GM10266 (cell line): ENCODE results near the gene KCNC1.

Experiments
- DNase-seq: peaks from one replicate; pipeline ENCODE4 v3.0.0; 2012; ENCODE audit errors: extremely low spot score
- CTCF ChIP-seq: IDR thresholded peaks from 2 replicates; pipeline ENCODE4 v1.5.1; 2012; ENCODE audit warnings: mild to moderate bottlenecking, low read depth; ENCODE audit not compliant: control insufficient read depth, insufficient read depth; ENCODE audit errors: missing control alignments

Gene KCNC1

DNA sequence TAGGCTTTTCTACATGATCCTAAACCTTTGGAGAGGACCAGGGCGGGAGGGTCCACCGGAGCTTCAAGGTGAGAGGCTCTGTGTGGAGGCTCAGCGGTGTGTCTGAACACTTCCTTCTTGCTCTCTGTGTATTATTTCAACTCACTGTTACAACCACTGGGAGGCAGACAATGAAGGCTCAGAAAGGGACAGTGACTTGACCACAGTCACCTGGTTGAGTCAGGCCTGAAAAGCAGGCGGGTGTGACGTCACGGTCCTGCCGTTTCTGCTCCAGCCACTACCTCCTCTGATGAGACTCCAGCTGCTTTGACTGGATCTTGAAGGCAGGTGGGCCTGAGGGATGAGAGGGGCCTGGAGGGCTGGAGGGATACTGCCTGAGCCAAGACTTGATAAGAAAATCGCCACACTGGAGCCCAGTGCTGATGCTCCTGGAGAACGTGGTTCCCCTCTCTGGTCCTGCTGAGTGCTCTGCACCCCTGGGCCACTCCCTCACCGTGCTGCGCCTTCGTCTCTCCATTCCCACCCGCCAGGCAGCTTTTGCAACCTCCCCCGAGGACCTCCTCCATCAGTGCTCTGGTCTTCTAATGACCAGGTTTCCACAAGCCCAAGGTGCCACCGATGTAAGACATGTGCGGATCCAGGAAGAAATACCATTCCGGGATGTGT is 27.9 kb downstream of the KCNC1 start:
- peak; percentile 12 for TF ChIP-seq CTCF
- no peak for DNase-seq

DNA sequence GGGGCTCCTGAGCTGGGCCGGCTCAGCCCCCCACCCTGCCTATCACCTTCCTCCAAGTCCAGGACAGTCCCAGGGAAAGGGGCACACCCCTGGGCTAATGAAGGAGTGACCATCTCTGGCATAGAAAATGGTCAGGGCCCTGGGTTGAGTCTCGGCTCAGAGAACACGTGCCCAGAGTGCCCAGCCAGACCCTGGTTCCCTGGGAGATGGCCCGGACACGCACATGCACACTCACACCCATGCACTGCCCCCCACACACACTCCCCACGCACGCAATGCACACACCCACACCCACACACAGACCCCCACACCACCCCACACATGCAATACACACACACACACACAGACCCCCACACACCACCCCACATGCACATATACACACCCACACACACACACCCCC is 28.7 kb downstream of the KCNC1 start:
- TF ChIP-seq CTCF, result no peak

DNA sequence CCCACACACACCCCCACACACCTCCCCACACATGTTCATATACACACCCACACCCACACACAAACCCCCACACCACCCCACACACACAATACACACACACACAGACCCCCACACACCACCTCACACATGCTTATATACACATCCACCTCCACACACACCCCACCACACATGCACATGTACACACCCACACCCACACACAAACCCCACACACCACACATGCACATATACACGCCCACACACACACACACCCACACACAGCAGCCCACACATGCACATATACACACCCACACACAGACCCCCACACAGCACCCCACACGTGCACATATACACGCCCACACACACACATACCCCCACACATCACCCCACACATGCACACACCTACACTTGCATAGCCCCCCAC is 29.1 kb downstream of the KCNC1 start:
- no peak for TF ChIP-seq CTCF

More for the DNA sequence above, 28.7 kb downstream of the KCNC1 start:
- no peak for DNase-seq

DNA sequence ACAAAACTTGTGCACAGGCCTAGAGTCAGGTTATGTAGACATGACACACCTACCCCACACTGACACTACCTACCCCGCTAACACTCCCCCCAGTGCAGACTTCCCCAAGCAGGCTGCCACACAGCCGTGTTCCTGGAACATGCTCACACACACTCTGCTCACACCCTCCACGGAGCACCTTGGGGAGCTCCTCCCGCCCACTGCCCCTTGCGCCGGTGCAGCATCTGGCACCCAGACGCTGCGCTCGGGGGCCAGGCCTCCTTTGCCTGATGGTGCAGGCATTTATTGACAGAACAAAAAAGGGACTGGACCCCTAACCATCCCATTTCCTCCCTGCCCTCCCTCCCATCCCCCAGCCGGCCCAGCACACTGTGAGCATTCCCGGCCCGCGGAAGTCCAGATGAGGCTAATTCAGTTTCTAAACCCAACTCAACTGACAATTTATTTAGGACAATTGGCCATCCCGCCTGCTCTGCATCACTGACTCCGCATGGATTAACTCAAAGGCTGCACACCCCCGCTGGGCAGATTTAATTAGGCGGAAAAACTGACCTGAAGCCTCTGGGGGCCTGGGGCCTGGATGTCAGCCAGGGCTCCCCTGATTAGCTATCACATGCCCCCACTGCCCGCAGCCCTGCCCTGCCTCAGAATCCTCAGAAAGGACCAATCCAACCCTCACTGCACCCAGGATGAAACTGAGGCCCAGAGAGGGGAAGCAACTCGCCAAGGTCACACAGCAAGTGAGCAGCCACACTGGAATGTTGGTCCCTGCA is 30.1 kb downstream of the KCNC1 start:
- DNase-seq, result no peak
- TF ChIP-seq CTCF, result no peak

More for the DNA sequence above, 29.1 kb downstream of the KCNC1 start:
- no peak for DNase-seq

DNA sequence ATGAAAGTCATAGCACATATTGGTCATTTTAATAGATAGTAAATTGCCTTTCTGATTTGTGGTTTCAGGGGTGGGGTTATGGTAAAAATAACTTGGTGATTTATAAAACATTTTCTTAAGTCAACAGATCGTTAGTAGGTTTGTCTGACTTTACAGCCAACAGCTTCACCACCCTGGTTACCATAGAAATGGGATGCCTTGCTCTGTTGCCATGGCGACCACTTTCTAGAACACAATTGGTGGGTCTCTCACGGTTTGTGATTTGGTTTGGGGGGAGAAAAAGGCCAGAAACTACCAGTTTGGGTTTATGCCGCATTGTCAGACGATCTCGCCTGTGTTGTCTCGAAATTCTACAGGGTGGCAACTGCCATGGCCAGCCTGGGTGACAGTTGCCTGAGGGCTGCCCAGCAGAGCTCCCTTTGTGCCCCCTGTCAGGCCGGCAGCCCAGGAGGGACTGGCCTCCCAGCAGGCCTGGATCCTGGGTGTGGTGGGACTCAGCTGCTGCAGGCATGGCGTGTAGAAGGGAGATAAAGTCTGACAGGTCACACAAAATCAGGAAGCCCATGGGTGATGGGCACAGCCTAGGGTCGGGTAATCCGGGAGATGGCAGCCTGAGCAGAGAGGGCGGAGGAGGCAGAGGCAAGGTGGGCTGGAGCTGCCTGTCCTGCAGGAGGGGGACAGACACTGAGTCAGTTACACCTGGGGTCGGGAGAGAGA is 30.9 kb downstream of the KCNC1 start:
- DNase-seq, result no peak
- no peak for TF ChIP-seq CTCF

DNA sequence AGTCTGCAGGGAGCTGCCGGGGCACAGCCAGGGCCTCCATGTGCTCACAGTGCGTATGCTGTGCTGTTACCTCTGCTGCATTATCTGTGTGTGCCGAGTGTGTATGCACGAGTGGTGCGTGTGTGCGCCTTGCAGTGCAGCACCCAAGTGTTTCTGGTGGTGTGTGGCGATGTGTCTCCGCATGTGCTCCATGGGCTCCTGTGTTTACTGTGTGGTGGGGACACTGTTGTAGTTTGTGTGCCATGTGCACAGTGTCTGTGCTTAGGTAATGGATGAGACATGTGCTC is 31.4 kb downstream of the KCNC1 start:
- no peak for TF ChIP-seq CTCF
- DNase-seq, result no peak

DNA sequence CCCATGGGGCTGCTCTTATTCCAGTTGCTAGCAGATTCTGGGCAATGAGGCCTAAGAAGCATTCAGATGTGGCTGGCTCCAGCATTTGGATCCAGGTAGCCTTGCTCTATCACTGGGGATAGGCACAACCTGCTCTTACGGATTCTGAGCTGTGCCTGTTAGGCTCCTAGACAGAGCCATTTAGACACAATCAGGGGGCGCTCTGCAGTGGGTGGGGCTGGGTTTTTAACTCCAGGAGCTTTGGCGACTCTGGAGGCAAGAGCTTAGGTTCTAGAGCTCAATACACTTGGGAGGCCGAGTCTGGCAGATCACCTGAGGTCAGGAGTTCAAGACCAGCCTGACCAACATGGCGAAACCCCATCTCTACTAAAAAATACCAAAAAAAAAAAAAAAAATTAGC is 32.0 kb downstream of the KCNC1 start:
- DNase-seq, result no peak
- TF ChIP-seq CTCF, result peak; percentile 17
